G401 (cell line): Measurements from ENCODE around the gene SGPP2. TPM values are rescaled to one million over a fixed set of nuclear protein-coding genes. Genes with fewer than 3 reads are reported as not detected.
"Not testable (repeated sequence)": the region's sequence is repeated elsewhere in the genome, so short reads cannot be mapped to it uniquely, and the experiment has no call there.

Experiments
- DNase-seq: peaks from one replicate; pipeline ENCODE4 v3.0.0-alpha.2; 2015; ENCODE audit warnings: low spot score
- in situ Hi-C: cut with HindIII; loops from 2 replicates; pipeline ENCODE4 v1.10.0; 2016; ENCODE audit warnings: low sequenced_read_pairs, mixed read lengths
- total RNA-seq: library from RNA; depleted of rRNA; stranded (reverse); fragments of >200 nt; shearing (Covaris generic); gene quantifications from 2 replicates; pipeline ENCODE4 v1.2.3, GENCODE V29; 2014

The SGPP2 gene
- total RNA-seq, 1 experiment from 2014 or later: not detected

DNA sequence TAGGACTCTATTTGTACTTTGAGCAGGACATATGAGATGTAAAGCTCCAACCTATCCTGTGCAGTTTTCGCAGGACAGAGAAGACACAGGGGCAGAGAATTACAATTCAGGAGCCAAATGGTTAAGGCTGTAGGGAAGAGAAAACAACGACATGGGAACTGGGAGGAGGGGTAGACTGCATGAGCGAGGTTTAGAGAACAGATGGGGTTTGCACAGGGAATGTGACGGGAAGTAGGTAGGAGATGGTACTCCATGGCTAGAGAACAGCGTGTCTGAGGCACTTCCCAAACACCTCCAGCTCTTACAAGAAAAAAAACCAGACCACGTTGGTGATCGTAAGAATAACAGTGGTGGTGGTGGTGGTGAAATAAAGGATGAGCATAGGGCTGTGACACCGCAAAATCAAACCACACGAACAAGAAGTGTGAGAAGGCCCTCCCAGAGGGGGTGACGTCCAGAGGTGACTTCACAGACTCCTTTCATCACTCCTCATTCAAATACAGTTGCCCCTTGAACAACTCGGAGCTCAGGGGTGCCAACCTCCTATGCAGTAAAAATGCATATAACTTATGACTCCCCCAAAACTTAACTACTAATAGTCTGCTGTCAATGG, 138.9 kb downstream of the SGPP2 start:
- in situ Hi-C loops: no loop called here
- peak; percentile 54 for DNase-seq

DNA sequence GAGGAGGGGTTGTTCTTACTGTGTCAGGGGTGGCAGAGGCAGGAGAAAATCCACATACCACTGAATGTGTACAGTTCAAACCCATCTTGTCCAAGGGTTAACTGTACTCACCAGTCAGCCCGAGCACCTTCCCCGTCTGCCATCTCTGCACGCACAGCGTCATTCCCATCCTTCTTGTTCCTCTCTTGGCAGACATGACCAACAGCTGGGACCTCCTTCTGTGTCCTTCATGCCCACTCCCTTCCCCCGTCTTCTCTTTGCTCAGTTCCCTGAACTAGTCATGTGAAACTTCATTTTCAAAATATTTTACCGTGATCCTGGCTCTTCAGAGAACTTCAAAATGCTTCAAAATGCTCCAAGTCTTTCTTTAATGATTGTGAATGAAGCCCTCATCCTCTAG, 139.6 kb downstream of the SGPP2 start:
- no peak for DNase-seq
- in situ Hi-C loops: no loop called here

DNA sequence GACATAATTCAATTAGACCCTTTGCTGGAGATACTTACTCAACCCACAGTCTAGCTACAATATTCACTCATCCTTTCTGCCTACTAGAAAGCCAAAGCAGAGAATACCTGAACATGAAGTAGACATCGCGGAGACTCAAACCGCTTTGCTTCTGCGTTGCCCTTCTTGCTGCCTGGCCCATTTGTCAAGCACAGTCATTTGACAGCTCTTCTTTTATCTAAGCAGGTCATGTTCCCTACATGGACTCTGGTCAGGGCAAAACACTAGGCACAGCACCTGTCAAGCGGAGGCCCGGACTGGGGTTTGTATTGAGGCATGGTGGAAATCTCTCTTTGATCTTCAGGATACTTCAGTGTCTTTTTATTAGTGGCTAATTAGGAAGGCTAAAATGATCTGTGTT, 141.9 kb downstream of the SGPP2 start:
- in situ Hi-C loops: no loop called here
- DNase-seq: no peak

GRCh38 chr2:222568865-222569264, 144.5 kb downstream of the SGPP2 start:
- in situ Hi-C loops: no loop called here
- peak; percentile 87 for DNase-seq

- DNase-seq: no peak
- in situ Hi-C loops: no loop called here
Observed at GRCh38 chr2:222569826-222570225, 145.5 kb downstream of the SGPP2 start.

DNA sequence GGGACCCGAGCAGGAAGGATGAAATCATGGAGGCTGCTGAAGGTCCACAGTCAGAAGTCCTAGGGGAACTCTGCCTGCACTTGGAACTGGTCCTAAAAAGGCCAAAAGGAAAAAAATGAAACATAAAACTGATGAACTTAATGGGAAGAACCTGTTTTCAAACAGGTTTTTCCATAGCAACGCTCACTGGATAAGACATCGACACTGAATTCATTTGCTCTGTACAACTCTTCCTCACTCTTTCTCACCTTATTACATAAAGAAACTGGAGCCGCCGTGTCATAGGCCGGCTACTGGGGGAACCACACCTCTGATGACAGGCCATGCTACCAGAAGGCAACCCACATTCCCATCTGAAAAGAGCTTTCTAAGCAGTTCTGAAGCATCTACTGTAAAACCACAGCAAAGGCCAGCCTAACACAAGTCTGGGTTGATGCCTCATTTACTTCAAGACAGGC, 147.9 kb downstream of the SGPP2 start:
- in situ Hi-C loops: no loop called here
- DNase-seq: no peak

DNA sequence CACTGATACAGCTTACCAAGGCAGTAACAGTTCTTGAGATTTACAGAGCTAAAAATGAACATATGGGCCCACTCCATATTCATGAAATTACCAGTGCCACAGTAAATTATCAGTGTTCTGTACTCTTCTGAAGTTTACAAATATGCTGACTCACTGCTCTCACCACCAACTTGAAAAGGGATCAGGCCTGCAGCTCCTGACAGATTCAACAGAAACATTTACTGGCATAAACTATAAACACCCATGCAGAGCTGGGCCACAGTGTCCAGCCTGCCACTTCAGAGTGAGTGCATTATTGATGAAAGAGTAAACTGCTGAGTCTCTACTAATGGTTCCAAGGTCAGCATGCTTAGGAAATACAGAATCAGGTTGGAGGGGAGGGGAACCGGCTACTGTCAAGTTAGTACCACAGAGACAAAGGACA, 148.4 kb downstream of the SGPP2 start:
- in situ Hi-C loops: no loop called here
- DNase-seq: no peak

GRCh38 chr2:222575618-222576017, 151.3 kb downstream of the SGPP2 start:
- no peak for DNase-seq
- in situ Hi-C loops: no loop called here

GRCh38 chr2:222576171-222577081, 152.1 kb downstream of the SGPP2 start:
- in situ Hi-C loops: no loop called here
- no peak for DNase-seq

DNA sequence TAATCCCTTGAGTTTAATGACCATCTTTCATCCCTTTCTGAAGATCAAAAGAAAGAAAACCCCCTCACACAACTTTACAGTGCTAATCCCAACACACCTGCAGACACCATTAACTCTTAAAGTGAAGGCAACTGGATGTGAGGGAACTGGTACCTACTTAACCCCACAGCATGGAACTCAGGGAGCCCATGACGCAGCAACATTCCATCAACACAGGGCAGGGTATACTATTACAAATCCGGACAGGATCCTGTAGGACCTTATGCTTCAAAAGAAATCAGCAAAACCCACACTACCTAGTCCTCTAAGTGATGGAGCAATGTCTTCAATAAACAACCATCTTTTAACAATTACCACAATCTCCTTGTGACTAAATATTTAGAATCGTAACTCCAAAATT, 153.0 kb downstream of the SGPP2 start:
- in situ Hi-C loops: no loop called here
- no peak for DNase-seq

DNA sequence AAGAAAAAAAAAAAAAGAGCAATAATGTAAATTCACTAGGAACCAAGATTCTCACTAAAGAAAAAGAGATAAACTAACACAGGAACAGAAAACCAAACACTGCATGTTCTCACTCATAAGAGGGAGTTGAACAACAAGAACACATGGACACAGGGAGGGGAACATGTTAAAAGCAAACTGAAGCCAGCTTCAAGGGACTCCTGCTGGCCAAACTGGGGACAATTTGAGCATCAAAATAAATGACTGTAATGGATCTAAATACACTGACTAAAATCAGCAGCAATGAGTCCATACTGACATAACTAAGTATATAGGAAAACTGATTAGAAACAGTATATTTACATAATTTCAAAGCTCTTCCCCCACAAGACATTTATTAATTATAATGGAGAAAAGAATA, 158.6 kb downstream of the SGPP2 start:
- peak; percentile 37 for DNase-seq
- in situ Hi-C loops: no loop called here

DNA sequence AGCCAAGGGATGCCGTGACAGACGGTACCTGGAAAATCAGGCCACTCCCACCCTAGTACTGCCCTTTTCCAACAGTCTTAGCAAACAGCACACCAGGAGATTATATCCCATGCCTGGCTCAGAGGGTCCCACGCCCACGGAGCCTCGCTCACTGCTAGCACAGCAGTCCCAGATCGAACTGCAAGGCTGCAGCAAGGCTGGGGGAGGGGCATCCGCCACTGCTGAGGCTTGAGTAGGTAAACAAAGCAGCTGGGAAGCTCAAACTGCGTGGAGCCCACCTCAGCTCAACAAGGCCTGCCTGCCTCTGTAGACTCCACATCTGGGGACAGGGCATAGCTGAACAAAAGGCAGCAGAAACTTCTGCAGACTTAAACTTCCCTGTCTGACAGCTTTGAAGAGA, 160.2 kb downstream of the SGPP2 start:
- in situ Hi-C loops, DNase-seq: not testable (repeated sequence)

DNA sequence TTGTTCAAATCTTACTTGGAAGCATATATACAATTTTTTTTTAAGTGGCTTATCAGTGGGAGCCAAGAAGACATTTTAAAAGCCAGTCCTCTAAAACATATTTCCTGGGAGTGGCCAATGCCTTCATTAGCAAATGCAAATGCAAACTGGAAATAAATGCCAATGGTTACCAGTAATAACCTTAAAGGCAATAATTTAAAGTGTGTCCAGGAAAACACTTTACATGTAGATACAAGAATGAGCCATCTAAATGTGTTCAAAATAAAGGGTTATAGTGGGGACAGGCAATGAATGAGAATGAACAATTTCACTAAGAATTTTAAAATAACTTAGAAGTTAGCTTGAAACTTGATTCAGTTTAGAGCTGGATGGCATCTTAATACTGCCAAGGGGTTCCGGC, 167.3 kb downstream of the SGPP2 start:
- DNase-seq: no peak
- in situ Hi-C loops: no loop called here

- DNase-seq: peak; percentile 8
- in situ Hi-C loops: no loop called here
Observed at GRCh38 chr2:222592176-222592575, 167.8 kb downstream of the SGPP2 start.

GRCh38 chr2:222594679-222595078, 170.3 kb downstream of the SGPP2 start:
- in situ Hi-C loops: no loop called here
- no peak for DNase-seq

GRCh38 chr2:222595581-222595980, 171.2 kb downstream of the SGPP2 start:
- no peak for DNase-seq
- in situ Hi-C loops: no loop called here

DNA sequence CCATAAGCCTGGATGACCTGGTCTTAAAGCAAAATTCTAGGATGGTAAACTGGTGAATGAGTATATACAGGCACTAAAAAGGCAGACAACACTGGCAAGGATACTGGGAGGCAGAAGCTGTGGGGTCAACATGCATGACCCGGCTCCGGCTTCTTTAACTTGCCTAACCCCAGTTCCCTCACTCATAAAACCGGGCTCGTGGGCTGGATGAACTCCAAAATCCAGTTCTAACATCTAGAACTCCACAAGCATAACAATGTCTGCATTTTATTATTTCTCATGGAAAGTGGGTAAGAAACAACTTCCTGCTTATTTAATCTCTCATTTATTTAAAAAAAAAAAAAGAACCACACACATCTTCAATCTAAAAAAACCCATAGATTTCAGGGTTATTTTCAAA, 174.3 kb downstream of the SGPP2 start:
- in situ Hi-C loops: no loop called here
- DNase-seq: no peak

DNA sequence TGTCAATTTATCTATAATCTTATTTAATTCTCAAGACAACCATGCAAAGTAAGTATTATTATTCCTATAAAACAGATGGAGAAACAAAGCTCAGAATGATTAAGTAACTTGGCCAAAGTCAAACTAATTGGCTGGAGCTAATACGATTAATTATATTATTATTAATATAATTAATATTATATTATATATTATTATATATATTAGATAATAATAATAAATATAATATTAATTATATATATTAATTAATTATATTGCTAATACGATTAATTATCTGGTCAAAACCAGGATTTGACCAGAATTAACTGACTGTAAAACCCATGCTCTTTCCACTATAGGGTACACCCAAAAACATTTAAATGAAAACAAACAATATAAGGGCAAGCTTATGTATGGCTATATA, 179.2 kb downstream of the SGPP2 start:
- in situ Hi-C loops: loop anchor here (25.0 kb wide), 1 partner anchor 291 kb away; a partner anchor contains a TSS
- DNase-seq: no peak

GRCh38 chr2:222604749-222605515, 180.6 kb downstream of the SGPP2 start:
- DNase-seq: no peak
- in situ Hi-C loops: loop anchor here (25.0 kb wide), 1 partner anchor 293 kb away; a partner anchor contains a TSS

DNA sequence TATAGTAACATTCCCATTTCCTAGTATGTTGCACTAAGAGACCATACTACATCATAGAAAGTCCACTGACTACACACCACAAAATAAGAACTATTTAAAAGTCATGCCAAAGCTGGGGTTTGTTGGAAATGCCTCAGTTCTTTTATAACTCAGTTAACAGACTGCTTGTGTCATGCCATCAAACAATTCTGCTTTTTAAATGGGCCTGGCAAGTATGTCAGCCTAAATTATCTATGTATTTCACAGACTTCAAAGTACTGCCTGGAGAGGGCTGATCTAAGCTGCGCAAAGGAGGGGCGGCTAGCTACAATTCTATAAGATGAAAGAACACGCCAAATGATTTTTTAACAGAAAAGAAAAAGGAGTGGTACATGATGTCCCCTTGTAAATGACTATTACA, 182.0 kb downstream of the SGPP2 start:
- in situ Hi-C loops: loop anchor here (25.0 kb wide), 1 partner anchor 294 kb away; a partner anchor contains a TSS
- no peak for DNase-seq
